ENCODE measurements around the gene GALNTL6.

DNA sequence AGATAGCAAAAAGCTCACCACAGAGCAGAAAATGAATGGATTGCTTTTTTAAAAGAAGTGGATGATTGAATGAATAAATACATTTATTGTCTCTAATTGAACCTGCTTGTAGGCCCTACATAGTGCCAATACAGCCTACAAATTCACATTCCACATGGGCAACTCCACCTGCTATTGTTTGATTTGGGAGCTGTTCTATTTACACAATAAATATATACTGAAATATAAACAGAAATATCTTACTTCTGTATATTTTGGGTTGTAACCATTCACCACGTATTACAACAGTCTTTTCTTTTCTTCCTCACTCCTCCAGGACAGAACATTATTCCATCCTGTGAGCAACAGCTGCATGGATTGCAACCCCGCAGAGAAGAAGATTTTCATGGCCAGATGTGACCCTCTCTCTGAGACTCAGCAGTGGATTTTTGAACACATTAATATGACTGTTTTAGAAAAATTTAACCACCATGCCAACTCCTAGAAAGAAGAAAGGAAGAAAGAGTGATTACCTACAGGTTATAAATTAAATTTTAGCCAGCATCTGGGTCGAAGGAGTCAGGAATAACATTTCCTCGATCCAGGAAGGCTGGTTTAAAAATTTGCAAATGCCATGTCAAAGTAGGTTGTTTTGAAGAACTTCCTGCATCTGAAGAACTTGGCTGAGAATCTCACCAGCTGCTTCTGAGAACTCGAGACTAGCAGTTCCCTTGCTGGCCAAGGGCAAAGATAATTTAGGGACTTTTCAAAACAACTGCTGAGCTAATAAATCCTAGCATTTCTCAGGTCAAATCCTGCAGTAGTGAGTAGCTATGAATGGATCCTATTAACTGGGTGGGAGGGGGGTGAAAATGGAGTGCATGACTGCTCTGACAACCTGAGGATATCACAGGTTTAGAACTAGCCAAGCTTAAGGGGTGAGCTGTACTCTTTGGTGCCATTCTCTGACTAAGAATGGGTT lies 1226.7 kb downstream of the GALNTL6 start:
- TF ChIP-seq, protein P1, sequence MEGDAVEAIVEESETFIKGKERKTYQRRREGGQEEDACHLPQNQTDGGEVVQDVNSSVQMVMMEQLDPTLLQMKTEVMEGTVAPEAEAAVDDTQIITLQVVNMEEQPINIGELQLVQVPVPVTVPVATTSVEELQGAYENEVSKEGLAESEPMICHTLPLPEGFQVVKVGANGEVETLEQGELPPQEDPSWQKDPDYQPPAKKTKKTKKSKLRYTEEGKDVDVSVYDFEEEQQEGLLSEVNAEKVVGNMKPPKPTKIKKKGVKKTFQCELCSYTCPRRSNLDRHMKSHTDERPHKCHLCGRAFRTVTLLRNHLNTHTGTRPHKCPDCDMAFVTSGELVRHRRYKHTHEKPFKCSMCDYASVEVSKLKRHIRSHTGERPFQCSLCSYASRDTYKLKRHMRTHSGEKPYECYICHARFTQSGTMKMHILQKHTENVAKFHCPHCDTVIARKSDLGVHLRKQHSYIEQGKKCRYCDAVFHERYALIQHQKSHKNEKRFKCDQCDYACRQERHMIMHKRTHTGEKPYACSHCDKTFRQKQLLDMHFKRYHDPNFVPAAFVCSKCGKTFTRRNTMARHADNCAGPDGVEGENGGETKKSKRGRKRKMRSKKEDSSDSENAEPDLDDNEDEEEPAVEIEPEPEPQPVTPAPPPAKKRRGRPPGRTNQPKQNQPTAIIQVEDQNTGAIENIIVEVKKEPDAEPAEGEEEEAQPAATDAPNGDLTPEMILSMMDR (IDR thresholded peaks at IDR 0.05; ENCODE audit: insufficient read depth, low read depth, low read length): no peak
- TF ChIP-seq EZH2 (IDR thresholded peaks at IDR 0.05; ENCODE audit: insufficient read depth, low read length): no peak
